Medulla oblongata (tissue), 1 donor: ENCODE measurements around the gene PRIMA1.
"Not testable (repeated sequence)": the region's sequence is repeated elsewhere in the genome, so short reads cannot be mapped to it uniquely, and the experiment has no call there.

Experiments
- DNase-seq: peaks from one replicate; pipeline ENCODE4 v3.0.0-alpha.2; 2015; ENCODE audit errors: extremely low spot score

Gene PRIMA1, protein sequence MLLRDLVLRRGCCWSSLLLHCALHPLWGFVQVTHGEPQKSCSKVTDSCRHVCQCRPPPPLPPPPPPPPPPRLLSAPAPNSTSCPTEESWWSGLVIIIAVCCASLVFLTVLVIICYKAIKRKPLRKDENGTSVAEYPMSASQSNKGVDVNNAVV

DNA sequence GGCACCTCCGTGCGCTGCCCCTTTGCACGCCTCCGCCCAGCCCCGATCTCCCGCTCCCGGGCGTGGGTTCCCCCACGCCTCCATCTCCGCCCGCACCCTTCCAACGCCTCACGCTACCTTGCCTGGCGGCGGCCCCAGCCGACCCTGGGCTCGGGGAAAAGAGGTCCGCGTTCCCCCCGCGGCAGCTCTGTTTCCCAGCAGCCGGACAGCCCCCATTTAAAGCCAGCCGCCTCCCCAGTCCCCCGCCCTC lies at the start of gene PRIMA1:
TSS of gene PRIMA1 (minus strand) at position 193 of the 250 bp plus-strand sequence. CDS start 767 bp downstream, outside the sequence.
- DNase-seq = no peak

DNA sequence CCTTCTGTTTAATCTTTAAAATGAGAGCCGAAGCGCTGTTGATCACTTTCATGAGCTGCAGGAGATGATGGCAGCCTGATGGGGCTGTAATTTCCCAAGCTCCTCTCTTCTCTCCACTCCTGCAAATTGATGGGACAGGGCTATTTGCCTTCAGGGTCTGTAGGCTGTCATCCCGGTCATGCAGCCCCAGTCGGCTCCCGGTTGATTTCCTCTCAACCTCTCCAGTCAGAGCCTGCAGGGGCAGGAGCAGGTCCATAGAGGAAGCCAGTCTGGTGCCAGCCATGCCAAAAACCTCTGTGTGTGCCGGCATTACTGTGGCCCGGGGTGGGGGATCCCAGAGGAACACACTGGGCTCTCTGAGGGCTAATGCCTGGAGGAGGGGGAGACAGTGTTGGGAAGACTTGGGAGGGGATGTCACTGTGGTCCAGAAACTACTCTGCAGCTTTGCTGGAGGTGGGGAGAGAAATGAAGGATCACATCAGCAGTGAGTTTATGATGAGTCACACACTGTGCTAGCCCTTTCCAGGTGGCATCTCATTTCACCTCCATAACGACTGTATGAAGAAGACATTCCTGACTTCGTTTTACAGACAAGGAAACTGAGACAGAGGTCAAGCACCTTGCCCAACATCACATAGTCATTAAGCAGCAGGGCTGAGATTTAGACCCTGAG lies 46.5 kb upstream of the PRIMA1 start:
- no peak for DNase-seq

DNA sequence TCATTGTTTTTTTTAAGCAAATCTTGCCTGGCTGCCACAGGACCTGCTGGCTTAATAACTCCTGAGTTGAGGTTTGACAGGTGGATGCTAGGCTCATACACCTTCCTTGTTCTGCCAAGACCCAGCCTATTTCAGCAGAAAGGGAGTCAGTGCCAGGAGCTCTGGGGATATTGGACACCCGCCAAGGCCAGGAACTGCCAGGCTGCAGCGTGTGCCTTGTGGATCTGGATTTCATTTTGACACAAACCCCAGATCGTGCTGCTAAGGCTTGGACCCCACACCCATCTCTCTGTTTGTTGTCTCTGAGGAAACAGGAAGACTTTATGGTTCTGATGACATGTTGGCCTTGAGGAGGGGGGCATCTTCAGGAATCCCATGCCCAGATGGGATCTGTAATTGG lies 44.4 kb upstream of the PRIMA1 start:
- peak; percentile 4 for DNase-seq

DNA sequence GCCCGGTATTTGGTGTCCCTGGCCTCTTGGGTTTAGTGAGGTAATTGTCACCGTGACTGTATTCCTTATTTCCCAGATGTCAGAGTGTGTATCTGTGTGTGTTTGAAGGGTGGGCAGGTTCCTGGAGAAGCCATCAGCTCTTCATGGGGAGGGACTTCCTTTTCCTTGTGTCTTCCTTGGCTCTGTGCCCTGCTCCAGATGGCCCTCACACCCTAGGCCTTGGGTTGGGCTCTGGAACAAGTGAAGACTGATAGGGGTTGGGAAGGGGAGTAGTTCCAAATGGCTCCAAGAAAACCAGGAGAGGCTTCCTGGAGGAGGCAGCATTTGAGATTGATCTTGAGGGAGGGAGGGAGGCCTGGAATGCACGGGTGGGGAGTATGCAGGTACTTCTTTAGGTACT lies 43.8 kb upstream of the PRIMA1 start:
- no peak for DNase-seq

DNA sequence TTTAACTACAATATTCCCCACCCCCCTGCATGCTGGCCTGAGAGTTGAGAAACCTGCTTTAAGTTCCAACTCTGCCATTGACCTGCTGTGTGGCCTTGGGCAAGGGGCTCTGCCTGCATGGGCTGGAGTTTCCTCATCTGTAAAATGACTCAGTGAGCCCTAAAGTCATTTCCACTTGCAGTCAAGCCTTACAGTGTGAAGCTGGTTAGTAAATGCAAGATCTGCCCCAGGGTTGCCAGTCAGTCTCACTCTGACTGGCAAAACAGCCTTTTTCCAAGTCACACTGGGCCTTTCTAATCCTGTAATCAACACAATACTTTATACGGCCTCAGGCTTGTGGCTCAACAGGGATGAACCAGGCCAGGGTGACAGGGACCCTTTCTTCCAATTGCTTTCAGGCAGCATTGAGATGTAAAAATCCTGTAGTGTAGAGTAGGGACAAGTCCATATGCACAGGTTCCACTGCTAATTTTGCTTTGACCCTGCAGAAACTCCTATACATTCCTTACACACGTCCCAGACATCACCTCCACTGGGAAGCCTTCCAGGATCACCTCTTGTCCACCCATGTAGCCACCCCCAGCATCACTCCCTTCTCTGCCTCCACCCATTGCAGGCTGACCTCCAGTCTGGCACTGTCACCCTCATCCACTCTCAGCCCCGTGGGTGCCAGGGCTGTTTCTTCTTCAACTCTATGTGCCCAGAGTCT lies 42.6 kb upstream of the PRIMA1 start:
- DNase-seq = no peak

DNA sequence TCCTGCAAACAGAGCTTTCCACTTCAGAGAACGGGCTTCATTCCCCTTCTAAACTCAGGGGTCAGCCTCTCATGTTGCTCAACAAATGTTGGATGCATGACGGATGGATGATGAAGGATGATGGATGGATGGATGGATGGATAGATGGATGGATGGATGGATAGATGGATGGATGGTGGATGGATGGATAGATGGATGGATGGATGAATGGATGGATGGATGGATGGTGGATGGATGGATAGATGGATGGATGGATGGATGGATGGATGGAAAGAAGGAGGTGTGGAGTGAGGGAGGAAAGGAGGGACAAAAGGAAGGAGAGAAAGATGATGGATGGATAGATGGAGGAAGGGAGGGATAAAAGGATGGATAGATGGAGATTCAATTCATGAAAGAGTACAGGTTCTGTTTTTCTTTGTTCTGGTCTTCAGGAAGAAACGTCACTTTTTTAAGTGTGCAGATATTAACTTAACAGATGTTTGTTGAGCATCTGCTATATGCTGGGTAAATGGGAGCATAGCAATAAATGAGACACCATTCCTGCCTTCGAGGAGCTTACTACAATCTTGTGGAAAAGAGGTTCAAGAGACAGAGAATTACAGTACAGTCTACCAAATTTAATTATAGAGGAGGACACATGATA lies 41.7 kb upstream of the PRIMA1 start:
- no peak for DNase-seq

DNA sequence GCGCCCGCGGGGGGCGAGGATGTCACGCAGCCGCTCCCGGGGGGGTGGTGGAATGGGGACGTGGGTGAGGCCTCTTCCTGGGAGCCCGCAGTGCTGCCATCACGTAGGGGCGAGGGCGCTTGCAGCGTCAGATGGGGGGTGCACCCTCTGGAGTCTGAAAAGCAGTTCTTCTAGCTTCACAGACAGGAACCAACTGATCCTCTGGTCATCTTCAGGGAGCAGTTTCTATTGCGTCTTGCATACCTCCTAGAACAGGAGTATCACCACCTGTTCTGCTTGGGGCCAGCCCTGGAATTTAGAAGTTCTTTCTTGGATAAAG lies 36.9 kb upstream of the PRIMA1 start:
- DNase-seq = no peak

DNA sequence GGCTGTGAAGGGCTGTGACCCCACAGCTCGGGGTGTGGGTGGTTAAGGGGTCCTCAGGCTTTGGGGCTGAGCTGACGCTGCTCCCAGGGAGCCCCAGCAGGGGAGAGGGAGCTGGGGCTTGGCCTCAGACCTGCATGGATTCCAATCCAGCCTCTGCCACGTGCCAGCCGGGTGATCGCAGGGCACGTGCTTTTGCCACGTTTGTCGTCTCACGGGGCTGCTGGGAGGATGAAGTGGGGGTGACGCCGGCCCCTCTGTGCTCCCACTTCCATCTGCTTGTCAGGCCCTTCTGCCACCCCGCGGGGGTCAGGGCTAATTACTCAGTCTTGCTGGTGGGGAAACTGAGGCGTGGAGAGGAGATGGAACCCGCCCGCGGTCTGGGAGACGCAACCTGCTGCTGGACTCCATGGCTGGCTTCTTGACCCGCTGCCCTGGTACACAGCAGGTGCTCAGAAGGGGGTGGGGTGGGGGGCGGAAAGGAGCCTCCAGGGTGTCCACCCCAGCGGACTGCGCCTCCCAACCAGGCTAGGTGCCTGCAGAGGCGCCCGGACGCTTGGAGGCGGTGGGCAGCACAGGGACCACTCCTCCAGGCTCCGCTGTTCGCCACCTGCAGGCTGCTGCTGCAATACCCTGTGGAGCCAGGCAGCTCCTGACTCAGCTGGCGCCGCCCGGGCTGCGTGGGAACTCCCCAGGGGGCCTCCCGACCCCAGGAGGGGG lies 36.4 kb upstream of the PRIMA1 start:
- no peak for DNase-seq

DNA sequence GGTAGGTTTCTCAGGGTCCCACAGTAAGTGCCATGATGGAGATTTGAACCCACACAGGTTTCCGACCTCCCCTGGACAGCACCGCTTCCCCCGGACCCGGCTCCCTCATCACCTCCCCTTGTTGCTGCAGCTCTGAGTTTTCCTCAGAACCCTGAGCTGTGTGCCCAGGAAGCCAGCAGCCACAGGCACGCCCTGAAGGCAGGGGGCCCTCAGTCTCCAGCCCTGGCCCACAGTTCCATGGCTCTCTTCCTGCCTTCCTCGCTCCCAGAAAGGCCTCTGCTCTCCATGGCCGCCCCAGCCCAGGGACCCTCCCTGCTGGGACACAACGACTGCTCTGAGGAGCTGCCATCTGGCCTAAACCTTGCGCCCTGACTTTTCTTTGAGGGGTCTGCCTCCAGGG lies 35.8 kb upstream of the PRIMA1 start:
- DNase-seq = no peak

DNA sequence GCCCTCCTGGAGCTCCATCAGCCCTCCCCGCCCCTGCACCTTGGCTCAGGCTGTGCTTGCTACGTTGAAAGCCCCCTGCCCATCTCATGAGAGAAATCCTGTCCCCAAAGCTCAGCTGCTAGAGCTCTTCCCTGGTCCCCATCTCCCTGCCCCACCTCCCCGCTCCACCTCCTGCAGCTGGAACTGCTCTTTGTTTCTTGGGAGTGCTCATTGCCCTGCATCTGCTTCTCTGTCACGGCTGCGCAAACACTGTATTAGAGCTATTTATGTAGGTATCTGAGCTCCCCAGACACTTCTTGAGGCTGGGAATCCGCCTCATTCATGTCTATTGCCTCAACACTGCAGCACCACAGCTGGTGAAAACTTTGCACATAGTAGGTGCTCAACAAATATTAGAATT lies 32.8 kb upstream of the PRIMA1 start:
- no peak for DNase-seq

DNA sequence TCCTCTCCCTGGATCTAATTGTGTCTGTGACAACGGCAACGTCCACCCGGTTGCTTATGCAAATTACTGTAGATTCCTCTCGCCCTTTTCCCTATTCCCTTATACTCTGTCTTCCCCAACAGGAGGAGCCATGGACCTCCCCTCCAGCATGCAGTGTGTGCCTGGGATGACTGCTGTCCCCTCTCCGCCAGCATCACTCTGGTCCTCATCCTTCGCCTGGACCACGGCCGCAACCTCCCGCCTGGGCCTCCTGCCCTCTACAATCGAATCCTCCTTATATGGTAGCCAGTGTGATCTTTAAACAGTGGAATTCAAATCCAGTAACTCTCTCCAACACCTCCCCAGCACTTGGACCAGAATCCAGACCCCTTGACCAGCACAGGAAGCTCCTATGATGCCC lies 30.6 kb upstream of the PRIMA1 start:
- no peak for DNase-seq

DNA sequence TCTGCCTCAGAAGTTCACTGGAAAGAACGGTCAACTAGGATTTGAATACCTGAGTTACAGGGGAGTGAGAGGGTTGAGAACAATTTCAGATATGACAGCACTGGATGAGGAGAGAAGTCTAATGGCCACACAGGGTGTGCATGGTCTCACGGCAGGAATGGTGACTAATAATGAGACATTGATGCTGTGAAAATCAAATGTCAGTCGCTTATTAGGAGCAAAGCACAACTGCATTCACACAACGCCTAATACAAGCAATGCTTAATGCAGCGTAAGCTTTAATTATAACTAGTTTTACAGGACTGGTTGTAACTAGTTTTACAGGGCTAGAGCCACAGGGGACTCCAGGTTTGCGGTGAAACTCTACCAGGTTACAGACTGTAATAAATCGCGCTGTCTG lies 23.4 kb upstream of the PRIMA1 start:
- no peak for DNase-seq

DNA sequence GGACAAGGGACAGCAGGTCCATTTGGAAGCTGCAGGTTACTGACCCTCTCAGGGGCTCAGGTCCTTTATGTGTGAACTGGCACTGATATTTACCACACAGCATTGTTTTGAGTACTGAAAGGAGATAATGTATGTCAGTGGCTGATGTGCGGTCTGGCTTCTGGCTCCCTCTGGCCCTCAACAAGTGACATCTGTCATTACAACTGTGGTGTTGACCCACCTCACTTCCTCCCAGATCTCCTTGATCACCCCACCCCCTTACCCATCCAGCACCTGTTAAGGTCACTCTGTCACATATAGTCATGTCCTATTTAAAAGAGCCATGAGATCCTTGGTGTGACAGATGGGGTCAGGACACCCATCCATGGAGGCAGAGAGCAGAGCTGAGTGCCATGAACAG lies 22.7 kb upstream of the PRIMA1 start:
- no peak for DNase-seq

DNA sequence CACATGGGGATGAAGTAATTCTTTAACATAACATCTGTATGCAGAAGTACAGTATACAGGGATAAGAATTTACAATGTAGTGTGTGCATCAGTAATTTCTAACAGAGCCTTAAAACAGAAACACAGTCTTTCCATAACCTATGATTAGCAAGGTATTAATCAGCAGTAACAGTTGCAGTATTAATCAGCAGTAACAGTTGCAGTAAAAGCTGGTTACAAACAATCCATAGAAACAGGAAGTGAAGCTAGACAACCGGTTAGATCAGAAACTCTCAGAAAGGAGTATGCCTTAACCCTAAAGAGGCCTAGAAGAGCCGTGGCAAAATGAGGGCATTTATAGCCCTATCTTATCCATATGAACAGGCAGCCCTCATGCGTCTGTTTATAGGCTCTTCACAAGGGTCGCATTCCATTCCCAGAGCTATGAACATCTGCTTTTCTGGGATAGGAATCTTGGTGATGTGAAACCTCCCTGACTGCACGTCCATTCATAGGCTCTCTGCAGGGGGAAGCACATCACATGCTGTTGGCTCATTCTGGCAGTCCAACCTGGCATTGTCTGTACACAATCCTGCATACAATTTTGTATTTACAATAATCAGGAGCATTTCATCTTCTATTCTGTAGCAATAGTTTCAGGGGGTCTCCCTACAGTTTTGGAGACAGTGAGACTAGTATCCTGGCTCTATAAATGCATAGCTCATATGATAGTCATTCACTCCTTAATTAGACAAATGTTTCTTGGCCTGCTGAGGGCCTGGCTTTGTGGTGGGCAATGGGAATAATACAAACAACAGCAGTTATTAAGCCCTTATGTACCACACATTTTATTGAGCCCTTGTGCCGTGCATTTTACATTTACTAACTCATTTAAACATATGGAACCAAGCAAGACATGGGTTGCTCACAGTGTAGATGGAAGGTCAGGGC lies 21.5 kb upstream of the PRIMA1 start:
- not testable (repeated sequence) for DNase-seq

DNA sequence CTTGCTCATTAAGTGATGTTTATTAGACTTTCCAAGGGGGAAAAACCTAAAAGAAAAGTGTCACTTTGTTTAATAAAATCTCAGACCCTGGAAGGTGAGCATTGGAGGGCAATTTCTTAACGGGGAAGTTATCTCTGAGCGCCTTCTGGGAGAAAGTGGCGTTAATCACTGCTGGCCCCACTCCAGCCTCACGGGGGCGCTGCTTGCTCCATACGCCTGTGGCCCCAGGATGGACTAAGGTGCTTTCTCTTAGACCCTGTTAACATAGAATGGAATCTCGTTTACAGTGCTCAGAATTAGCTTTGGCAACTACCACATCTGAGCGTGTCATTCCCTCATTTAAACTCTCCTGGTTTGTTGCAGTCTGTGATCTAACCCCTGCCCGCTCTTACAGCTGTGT lies 16.4 kb upstream of the PRIMA1 start:
- no peak for DNase-seq

DNA sequence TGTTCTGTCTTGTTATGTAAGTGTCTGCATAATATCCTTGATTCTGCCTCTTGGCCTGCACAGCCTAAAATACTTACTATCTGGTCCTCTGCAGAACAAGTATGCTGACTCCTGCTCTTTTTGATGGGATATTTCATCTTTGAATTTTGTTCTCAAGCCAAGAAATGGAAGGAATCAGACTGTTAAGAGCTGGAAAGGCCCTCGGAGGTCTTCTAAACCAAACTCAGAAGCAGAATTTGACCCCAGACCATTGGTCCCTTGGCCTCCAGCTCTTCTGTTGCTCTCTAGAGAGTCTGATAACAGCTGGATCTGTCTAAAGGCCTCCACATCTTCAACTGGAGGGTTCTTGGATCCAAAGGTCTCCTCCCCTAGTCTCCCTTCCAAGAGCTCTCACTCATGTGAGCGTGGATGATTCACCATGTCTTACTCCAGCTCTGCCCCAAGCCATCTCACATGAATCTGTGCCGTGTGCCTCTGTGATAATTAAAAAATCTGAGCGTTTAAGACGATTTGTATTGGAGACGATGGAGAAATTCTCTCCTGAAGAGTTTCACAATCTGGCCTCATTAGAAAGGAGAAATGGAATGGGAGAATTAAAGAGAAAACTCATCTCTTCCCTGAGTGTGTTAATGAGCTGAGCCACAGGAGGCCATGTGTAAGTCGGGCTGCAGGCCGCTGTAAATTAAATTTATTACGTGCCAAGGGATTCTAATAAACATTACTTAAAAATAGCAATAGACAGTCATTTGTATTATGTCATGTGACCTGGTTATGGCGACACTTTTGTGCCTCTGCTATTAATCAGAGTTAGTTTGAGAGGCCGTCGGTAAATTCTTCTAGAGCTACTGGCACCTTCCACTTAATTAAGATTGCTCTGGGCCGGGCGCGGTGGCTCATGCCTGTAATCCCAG lies 15.4 kb upstream of the PRIMA1 start:
- DNase-seq = no peak

DNA sequence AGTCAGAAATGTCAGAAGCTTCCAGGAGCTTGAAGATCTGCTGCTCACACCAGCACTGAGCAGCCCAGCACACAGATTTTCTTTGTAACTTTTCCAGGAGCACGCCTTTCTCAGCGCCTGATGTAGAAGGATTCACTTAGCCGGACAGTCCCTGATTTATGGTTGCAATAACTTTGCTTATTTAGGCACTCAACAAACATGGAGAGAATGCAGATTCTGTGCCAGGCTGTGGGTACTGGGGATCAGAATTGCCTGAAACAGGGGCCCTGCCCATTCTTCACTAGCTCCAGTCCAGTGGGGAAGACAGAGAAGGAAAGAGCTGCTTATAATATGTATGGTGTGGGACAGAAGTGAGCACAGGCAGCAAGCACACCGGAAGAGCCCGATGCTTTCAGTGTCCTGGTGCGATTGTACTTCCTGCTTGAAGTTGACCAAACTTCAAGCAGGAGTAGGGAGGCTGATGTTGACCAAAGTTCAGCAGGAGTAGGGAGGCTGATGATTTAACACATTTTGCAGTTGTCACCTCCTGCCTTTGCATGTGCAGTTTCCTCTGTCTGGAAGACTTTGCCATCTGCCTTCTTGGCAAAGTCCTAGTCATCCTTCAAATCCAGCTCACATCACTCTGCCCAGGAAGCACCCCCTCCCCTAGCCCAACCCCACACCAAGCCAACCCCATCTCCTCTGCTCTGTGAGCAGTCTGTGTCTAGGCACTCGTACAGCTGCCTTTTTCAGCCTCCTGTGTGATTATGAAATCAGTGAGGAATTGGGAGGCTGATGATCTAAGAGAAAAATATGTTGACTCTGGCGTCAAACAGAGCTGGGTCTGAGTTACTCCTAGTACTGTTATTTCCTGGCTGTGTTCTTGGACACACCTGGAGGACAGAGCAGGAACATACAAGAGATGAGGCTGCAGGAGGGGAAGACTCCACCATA lies 12.0 kb upstream of the PRIMA1 start:
- DNase-seq = no peak

DNA sequence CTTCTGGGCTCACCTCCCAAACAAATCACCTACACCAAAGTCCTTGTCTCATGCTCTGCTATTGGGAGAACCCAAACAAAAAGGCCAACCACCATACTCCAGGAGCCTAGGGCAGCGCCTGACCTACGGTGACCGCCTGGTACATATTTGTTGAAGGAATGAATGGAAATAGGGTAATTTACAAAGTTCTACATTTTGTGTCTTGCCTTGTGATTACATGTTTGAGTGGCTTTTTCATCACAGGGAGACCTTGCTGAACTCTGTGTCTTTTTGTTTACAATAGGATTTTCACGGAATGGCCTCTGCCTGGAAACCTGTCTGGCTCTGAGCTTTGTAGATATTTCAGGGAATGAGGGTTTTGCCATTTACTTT lies 11.3 kb upstream of the PRIMA1 start:
- no peak for DNase-seq

DNA sequence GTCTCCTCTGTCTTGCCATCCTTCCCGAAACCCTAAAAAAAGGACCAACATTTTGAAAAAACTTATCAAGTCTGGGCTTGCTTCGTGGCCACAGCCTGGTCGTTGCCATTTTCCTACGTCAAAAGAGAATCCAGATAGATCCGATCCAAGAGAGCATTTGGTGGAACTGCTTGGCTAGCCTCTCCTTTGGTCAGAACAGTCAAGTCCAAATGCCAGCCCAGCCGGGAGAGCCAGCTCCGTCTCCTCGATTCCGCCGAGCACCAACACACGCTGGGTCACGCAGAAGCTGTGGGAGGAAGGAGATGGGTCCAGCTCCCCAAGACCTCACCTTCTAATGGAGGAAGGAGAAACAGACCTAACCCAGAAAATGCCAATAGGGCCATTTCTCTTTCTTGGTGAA lies 9.3 kb upstream of the PRIMA1 start:
- DNase-seq = no peak
